ENCODE measurements around the gene TMPRSS3. TPM values are rescaled to one million over a fixed set of nuclear protein-coding genes. Genes with fewer than 3 reads are reported as not detected.
"Not testable (repeated sequence)": the region's sequence is repeated elsewhere in the genome, so short reads cannot be mapped to it uniquely, and the experiment has no call there.

TMPRSS3 gene
- polyA plus RNA-seq, 1 experiment, result not detected

DNA sequence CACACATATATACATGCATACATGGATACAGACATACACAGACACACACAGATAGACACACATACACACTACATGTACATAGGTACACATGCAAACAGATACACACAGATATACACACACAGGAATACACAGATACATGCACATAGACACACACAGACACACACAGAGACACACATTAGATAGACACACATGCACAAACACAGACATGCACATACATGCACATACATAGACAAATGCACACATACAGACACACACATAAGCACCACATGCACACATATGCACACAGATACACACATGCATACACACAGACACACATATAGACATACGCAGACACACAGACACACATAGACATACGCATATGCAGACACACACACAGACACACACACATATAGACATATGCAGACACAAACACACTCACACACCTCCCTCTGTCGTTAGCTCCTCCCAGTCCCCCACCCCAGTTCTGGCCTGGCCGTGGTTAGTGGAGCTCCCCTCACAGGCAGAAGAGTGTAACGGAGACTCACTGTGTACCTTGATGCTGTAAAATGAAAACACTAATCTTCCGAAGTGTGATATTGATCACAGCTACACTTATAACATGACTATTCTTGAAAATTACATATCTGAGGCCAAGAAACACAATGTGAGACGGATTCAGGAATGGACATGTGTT is 15.5 kb upstream of the TMPRSS3 start:
- no peak for DNase-seq (ENCODE audit: low read depth, low spot score)
- TF ChIP-seq CTCF (IDR thresholded peaks at IDR 0.05; ENCODE audit: low read depth, low read length), result no peak
- ChIA-PET CTCF (no interaction called here), POLR2A (no interaction called here)
- H3K9me3 ChIP-seq (ENCODE audit: control insufficient read depth, insufficient read depth, low read length), result no peaks in the 10 kb centered on the region; the same call in 1 of the 2 replicates
- H3K4me3 ChIP-seq (ENCODE audit: low read depth, low read length), result no peak overlapping the region
- H3K27ac ChIP-seq (ENCODE audit: low read depth, low read length), result no peak overlapping the region
- H3K27me3 ChIP-seq (ENCODE audit: control insufficient read depth, insufficient read depth, low read length), result peaks cover 2% of the 10 kb centered on the region

- TF ChIP-seq CTCF (IDR thresholded peaks at IDR 0.05; ENCODE audit: low read depth, low read length), result no peak
- no peak overlapping the region for H3K27ac ChIP-seq (ENCODE audit: low read depth, low read length)
- no peak for DNase-seq (ENCODE audit: low read depth, low spot score)
- no peak overlapping the region for H3K4me3 ChIP-seq (ENCODE audit: low read depth, low read length)
- H3K27me3 ChIP-seq (ENCODE audit: control insufficient read depth, insufficient read depth, low read length), result peaks cover 2% of the 10 kb centered on the region
- ChIA-PET CTCF (no interaction called here), POLR2A (no interaction called here)
- no peaks in the 10 kb centered on the region; the same call in 1 of the 2 replicates for H3K9me3 ChIP-seq (ENCODE audit: control insufficient read depth, insufficient read depth, low read length)
These were observed 13.5 kb upstream of the TMPRSS3 start for GRCh38 chr21:42409366-42409765.

DNA sequence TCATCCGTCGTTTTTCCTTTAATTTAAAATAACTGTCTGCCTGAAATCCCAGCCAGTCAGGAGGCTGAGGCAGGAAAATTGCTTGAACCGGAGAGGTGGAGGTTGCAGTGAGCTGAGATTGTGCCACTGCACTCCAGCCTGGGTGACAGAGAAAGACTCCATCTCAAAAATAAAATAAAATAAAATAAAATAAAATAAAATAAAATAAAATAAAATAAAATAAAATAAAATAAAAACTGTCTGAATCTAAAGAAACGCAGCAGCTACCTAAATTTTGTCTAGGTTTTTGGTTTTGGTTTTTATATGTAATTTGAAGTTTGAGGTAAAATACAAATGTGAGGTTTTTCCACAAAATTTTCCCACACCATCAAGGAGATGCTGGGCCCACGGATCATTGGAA is 12.9 kb upstream of the TMPRSS3 start:
- POLR2A ChIA-PET; H3K27me3 ChIP-seq (ENCODE audit: control insufficient read depth, insufficient read depth, low read length): not testable (repeated sequence)

DNA sequence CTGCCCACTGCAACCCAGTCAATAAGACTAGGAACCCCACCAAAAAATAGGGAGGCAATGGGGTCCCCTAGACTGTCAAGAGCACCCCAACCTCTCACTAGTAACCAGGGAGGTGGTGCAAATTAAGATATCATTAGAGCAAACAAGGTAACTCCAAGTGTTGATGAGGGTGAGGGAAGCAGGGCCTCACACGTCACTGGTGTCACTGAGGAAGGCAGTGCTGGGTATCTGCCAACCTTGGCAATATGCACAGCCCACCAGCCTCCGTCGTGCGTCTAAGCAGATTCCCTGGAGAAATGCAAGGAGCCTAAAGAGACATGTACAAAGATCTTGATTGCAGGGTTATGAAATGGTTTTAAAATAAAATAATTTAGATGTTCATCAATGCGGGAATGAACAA is 11.6 kb upstream of the TMPRSS3 start:
- ChIA-PET POLR2A (no interaction called here), CTCF (no interaction called here)

More for the DNA sequence above, 12.9 kb upstream of the TMPRSS3 start:
- H3K27ac ChIP-seq (ENCODE audit: low read depth, low read length); CTCF ChIA-PET; DNase-seq (ENCODE audit: low read depth, low spot score); H3K4me3 ChIP-seq (ENCODE audit: low read depth, low read length); H3K9me3 ChIP-seq (ENCODE audit: control insufficient read depth, insufficient read depth, low read length): not testable (repeated sequence)

DNA sequence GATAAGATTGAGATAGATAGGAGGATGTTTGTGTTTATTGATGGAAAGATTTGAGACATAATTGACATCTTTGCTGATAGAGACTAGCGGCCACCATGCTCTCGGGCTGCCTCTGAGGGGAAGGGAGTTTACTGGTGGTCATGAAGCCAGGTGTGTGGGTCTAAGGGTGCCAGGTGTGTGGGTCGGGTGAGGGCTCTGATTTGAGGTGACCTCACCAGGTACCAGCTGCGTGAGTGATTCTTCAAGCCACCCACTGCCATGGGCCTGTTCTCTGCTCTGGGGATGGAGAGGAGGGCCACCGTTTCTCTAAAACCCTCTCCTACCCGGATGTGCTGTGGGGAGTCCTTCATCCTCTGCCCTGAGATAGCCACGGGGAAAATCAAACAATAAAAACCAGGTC is 11.0 kb upstream of the TMPRSS3 start:
- no peak overlapping the region for H3K4me3 ChIP-seq (ENCODE audit: low read depth, low read length)
- peaks cover 2% of the 10 kb centered on the region for H3K27me3 ChIP-seq (ENCODE audit: control insufficient read depth, insufficient read depth, low read length)
- DNase-seq (ENCODE audit: low read depth, low spot score), result no peak
- no peak for TF ChIP-seq CTCF (IDR thresholded peaks at IDR 0.05; ENCODE audit: low read depth, low read length)
- POLR2A ChIA-PET, result no interaction called here
- H3K9me3 ChIP-seq (ENCODE audit: control insufficient read depth, insufficient read depth, low read length), result no peaks in the 10 kb centered on the region; the same call in 1 of the 2 replicates
- no peak overlapping the region for H3K27ac ChIP-seq (ENCODE audit: low read depth, low read length)
- CTCF ChIA-PET, result no interaction called here

More for the DNA sequence above, 11.6 kb upstream of the TMPRSS3 start:
- H3K27me3 ChIP-seq (ENCODE audit: control insufficient read depth, insufficient read depth, low read length), result peaks cover 2% of the 10 kb centered on the region
- DNase-seq (ENCODE audit: low read depth, low spot score), result no peak
- H3K27ac ChIP-seq (ENCODE audit: low read depth, low read length), result no peak overlapping the region
- no peak for TF ChIP-seq CTCF (IDR thresholded peaks at IDR 0.05; ENCODE audit: low read depth, low read length)
- no peaks in the 10 kb centered on the region; the same call in 1 of the 2 replicates for H3K9me3 ChIP-seq (ENCODE audit: control insufficient read depth, insufficient read depth, low read length)
- H3K4me3 ChIP-seq (ENCODE audit: low read depth, low read length), result no peak overlapping the region
